Nucleus accumbens (tissue), 56 donors: ENCODE results near the gene ADAMTS4.

Experiments
- DNase-seq, 56 donors: peaks; one replicate each; lab custom pipeline; 2025; lab: John Stamatoyannopoulos, UW

Gene ADAMTS4

DNA sequence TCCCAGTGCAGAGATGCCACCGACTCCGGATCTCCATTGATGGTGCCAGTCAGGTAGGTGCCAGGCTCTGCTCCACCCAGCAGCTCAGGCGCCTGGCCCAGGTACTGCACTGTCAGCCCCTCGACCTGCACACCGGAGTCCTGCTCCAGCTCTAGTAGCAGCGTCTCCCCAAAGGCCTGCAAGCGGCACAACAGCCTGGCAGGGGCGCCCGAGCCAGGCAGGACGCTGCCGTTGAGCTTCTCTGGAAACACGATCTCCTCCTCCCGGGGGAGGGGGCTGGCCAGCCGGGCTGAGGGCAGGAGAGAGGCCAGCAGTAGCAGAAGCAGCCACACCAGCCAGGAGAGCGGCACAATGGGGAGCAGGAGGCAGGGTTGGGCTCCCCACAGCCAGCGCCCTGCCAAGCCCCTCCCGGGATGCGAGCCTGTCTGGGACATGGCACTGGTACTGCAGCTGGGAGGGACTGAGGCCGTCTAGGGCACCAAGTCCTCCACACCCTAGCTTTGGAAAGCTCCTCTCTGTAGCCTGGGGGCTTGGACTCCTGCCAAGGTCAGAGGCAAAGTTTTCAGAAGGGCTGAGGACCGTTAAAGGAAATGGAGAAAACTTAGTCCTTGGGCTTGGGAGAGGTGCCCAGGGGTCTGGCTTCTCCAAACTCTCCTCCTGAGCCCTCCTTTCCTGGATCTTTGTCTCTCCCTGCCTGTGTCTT is 509 bp downstream of the ADAMTS4 start:
- DNase-seq = peak in 35 of 56 donors; percentile 26 to 74 (median 51)

DNA sequence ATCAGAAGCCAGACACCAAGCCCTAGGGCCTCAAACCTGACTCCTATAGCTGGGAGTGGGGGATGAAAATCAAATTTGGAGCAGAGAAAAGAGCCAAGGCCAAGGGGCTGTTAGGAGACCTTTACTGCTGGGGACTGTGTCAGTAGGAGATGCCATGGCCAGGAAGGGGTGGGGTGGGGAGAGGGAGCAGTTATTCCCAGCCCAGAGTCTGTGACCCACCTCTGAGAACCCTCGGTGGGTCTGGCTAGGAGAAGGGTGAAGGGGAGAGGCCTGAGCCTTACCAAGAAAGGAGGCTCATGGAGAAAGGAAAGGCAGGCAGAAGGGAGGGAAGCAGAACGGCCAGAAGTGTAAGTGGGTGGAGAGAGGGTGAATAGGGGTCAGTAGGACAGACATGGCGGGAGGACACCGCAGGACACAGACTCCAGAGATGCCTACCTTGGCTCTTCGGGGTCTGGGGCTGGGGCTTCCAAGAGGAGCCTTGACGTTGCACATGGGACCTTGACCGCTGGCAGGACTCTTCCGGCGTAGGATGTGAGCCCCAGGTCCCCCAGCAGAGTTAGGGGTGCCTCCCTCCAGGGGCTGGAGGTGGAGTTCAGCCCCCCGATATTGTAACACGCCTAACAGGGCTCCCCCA is 1.2 kb downstream of the ADAMTS4 start:
- peak in 1 of 56 donors; percentile 36 for DNase-seq

DNA sequence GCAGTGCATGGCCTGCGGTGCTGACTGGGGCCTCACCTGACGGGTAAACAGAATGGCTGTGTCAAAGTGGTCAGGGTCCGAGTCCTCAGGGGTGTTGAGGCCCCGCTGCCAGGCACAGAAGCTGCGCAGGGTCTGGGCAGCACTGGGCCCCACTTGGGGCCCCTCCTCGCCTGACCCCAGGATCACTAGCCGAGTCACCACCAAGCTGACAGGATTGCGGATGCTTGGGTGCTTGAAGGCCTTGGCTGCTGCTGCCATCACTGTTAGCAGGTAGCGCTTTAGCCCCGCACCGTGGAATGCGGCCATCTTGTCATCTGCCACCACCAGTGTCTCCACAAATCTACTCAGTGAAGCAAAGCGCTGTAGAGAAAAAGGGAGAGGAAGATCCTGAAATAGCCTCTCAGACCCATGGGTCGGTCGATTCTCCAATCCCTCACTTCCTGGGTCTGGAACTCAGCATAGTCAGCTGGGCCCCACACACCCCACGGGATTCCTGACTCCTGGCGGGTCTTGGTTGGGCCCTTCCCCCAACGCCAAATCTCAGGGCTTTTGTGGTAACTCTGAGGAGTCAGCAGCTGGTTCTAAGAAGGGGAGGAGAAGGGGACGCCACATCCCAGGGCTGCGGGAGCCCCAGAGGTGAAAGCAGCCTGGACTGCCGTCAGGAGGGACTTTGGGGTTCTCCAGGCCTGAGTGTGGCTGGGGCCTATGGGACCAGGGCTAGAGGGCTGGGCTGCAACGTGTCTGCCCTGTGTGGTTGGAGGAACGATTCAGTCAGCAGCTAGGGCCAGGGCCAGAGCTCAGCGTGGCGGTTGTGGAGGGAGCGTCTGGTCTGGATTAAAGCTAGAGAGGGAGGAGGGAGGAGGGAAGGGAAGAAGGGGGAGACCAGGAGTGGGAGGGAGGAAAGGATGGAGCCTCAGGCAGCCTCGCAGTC is 2.1 kb downstream of the ADAMTS4 start:
- DNase-seq = peak in 11 of 56 donors; percentile 20 to 37 (median 28)

DNA sequence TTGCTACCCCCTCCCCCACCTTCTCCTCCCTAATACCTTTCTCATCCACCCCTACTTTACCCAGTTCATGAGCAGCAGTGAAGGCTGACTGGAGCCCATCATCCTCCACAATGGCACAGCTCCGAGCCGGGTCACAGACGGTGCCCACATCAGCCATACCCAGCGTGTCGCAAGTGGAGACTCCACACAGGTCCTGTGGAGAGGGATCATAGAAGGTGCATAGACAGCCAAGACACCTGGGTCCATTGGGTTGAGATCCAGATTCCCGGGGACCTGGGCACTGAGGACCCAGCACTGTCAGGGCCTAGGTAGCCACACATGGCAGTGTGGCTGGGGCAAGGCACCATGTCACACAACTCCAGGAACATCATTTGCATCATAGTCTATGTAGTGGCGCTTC is 2.7 kb downstream of the ADAMTS4 start:
- no peak for DNase-seq

DNA sequence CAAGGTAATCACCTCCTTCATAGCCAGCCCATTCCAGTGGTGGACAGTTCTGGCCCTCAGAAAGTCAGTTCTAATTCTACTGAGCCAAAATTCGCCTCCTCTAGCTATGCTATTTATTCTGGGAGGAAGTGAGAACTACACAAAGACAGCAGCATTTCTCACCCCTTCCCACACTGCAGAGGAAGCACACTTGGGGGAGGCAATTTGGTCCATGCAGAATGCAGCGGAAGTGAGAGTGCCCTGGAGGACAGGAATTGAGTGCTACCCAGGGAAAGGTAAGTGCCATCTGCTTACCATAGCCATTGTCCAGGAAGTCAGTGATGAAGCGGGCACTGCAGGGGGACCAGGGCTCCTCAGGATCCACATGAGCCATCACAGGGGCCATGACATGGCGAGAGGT is 3.7 kb downstream of the ADAMTS4 start:
- DNase-seq = peak in 3 of 56 donors; percentile 3 to 34 (median 13)

DNA sequence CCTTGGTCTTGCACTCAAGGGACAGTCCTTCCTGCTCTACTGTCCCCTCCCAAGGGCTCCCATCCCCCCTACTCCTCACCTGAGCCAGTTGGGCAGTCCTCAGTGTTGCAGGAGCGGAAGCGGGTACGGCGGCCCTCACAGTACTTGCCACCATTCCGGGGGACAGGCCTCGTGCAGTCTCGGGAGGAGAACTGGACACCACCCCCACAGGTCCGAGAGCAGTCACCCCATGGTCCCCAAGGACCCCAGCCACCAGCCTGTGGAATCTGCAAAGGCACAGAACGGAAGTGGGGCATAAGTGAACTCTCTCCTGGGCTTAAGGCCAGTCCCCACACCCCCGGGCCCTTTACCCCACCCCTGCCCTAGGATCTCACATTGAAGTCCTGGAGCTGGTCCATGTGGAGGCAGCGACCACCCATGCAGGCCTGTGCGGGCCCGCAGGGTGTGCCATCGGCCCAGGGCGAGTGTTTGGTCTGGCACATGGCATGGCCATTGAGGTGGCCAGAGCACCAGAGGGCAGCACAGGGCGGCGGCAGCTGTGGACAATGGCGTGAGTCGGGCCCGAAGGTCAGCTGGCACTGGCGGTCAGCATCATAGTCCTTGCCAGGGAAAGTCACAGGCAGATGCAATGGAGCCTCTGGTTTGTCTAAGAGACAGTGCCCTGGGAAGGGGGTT is 5.2 kb downstream of the ADAMTS4 start:
- peak in 52 of 56 donors; percentile 25 to 87 (median 73) for DNase-seq

DNA sequence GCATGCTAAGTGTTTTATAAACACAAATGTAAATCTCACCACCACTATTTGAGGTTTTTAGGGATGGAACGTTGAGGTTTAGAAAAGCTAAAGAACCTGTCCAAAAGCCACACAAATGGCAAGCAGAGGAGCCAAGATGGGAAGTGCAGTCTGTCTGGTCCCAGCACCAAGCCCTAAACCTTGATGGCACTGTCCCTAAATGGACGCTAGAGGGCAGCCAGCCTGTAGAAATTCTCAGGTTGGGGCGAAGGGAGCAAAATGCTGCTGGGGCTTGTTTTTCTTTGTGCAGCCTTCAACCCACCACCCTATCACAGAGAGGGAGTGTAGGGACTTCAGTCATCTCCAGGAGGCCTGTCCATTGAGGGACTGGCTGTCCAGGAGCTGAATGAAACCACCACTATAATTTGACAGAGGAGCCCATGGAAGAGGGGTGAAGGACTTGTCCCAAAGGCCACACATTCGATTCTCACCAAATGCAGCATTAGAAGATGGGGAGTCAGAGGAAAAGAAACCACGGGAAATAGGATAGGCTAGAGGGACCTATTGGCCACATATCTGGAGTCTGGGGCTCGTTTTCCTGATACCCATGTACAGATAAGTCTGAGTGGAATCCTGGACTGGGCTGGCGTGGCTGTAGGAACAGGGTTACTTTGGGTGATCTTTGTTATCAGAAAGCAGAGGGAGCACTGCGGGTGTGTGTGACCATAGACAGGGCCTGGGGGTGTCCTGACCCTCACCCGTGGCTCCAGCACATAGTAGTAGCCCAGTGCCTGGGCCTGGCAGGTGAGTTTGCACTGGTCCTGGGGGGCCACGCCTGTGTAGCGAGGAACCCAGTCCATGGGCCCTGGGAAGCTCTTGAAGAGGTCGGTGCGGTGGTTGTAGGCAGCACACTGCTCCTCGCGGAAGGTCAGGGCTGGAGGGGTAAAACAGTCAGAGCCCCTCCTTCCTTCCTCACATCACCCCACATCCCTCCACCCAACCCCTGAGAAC is 6.1 kb downstream of the ADAMTS4 start:
- peak in 45 of 56 donors; percentile 11 to 83 (median 44) for DNase-seq

DNA sequence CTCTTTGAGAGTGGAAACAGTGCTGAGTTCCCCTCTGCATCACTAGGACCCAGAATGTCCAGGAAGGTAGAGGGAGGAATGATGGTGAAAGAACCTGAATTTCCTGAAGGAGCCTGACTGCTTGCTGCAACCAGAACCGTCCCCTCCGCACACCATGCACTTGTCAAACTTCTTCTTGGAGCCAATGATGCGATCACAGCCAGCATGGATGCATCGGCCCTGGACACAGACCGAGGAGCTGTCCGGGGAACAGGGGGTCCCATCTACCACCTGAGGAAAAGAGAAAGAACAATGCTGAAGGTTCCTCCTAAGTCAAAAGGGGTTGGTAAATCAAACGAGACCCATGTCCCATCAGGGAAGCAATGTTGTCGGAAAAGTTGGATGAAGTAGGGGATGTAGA is 6.9 kb downstream of the ADAMTS4 start:
- DNase-seq = no peak

DNA sequence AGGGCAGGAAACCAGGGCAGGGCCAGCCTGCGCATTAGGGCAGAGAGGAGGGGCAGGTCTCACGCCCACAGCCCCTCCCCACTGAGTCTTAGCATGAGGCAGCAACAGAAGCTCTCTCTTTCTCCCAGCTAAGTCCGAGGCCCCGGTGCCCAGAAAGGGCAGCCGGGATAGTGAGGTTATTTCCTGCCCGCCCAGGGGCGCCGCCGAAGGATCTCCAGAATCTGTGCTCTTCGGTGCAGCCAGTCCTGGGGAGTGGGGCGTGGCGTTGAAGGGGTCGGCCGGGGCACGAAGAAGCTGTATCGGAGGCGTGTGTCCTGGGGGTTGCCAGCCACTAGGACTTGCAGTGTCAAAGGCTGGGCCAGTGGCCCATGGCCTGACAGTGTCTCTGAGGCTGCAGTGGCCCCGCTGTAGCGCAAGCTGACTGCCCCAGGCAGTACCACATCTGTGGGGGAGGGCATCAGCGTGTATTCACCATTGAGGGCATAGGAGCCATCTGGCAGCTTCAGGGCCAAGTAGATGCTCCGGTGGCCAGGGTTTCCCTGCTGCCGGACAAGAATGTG is 7.8 kb downstream of the ADAMTS4 start:
- peak in 26 of 56 donors; percentile 7 to 69 (median 27) for DNase-seq

DNA sequence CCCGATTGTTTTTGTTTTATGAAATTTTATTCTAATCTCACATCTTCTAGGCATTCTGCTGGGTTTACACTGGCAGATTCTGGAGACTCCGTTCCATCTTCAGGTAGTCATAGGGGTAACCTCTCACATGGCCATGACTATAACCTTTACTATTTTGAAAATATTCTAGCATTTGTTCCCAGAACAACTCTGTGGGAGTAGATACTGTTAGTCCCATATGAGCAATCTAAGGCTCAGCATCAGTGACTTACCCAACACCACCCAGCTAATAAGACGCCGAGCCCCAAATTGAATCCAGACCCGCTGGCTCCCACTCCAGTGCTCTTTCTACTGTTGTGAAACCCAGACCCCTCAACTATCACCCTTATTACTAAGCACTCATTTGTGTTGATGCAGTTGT is 9.8 kb downstream of the ADAMTS4 start:
- DNase-seq = no peak

DNA sequence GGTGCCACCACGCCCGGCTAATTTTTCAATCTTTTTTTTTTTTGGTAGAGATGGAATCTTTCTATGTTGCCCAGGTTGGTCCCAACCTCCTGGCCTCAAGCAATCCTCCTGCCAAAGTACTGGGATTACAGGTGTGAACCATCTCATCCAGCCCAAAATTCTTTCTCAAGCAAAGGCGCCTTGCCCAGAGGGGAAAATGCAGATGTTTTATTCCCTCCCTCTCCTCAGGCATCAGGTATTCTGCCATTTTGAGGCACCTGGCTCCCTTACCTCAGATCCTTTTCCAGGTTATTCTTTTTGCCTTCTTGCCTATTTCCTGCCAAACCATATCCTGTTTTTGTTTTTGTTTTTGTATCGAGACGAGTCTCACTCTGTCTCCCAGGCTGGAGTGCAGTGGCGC is 10.5 kb downstream of the ADAMTS4 start:
- DNase-seq = no peak

DNA sequence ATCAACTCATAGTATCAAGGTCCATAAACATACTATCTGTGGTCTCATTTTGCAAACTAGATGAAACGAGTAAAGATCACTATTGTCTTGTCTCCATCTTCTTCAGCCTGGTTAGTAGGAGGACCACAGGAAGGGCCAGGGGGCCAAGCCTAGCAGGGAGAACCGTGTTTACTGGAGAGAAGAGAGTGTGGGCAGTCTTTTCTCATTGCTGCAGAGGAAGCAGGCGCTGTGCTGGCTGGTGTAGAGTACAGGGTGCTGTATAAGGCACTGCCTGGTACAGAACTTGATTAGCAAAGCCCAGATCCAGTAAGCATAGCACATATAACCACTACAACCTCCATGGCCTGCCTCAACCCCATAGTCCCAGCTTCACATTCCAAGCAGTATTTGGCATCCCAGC is 11.5 kb downstream of the ADAMTS4 start:
- peak in 1 of 56 donors; percentile 6 for DNase-seq

DNA sequence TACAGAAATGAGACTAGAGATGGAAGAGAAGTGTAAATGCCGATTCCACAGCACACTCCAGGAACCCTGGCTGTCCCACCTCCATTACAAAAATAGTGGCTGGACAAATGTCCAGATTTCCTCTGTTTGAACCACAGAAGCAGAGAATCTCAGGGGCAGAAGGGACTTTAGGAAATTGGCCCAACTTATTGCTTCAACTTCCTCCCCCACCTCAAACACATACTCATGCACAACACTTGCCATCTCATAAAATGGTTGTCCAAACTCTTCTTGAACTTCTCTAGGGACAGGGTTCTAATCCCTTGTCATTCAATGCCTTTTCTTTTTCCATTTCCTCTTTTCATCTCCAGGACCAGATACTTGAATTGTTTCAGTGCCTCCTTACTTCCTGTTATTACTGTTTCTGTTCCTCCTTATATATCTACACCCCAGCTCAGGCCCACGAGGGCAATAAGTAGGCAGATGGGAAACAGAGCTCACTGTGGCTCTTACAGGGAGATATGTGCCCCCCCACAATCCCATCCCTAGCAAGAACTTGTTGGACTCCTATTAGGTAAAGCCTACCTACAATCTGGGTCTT is 13.0 kb downstream of the ADAMTS4 start:
- peak in 2 of 56 donors; percentile 6 to 14 for DNase-seq

DNA sequence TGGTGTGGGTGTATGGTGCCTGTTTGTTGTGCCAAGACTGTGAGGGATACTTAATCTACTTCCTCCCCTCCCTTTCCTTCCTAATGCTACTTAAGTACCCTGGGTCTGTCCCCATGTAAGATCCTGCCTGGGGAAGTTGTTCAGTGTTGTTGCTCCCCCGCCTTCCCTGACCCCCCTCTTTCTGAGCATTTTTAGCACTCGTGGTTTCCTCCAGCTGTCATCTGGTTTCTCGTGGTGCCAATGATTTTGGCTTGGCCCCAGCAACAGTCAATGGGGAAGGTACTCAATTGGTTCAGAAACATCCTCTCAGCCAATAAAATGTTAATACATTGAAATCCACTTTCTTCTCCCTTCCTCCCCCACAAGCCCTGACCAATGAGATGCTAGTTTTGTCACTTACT is 13.6 kb downstream of the ADAMTS4 start:
- peak in 28 of 56 donors; percentile 9 to 58 (median 26) for DNase-seq

DNA sequence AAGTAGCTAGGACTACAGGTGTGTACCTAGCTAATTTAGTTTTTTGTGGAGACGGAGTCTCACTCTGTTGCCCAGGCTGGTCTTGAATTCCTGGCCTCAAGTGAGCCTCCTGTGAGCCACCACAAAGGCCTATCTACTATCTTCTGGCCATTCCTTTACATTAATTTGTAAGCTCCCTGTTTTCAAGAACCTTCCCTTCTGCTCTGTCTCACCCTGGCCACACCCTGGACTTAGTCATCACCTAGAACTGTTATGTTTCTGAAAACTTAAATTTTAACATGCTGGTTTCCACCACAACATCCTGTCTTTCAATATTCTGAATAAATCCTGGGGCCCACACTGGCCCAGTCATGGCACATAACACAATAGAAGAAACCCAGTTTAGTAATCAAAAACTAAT is 16.6 kb downstream of the ADAMTS4 start:
- no peak for DNase-seq

DNA sequence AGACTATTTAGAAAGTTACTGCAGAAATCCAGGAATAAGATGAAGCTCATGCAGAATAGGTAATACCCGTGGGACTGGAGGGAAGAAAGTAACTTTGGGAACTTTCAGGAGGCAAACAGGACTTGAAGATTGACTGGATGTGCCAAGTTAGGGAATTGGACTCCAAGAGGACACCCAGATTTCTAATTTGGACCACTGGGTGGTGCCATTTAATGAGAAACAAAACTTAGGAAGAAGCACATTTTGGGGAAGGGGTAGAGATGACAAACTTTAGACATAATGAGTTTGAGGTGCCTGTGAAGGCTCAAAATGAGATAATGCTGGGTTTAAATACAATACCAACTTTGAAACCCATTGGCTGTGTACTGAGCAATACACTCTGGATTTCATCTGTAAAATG is 18.2 kb downstream of the ADAMTS4 start:
- no peak for DNase-seq

DNA sequence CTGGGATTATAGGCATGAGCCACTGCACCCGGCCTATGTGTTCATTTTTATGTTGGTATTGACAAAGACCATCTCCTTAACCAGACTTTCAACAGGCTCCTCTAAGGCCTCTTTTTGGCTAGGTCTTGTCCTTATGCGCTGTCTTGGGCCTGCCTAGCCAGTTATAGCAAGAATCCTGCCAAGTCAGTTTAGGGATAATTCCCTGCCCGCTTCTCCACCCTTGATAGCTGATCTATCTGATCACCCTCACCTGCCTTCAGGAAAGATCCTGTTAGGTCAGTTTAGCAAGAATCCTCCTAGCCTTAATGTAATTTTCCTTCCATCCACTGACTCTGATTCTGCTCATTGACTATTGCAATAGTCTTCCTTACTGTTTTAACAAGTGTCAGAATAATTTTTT is 19.2 kb downstream of the ADAMTS4 start:
- DNase-seq = no peak

DNA sequence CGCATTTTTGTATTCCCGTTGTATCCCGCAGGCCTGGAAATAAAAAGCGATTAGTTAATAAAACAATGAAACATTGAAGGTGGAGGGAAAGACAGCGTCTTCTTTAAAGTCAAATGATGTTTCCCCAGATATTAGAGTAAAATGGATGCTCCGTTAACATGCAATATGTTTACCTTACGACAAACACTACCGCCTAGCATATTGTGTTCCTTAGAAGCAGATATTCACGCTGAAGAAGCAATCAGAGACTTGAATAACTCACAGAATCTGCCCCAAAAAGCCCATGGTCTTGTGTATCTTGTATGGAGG is 21.0 kb downstream of the ADAMTS4 start:
- no peak for DNase-seq
